ENCODE results near the gene TEX264.
A peak's percentile ranks its signal among the peaks of the same experiment; 100 is the strongest.

Gene TEX264

DNA sequence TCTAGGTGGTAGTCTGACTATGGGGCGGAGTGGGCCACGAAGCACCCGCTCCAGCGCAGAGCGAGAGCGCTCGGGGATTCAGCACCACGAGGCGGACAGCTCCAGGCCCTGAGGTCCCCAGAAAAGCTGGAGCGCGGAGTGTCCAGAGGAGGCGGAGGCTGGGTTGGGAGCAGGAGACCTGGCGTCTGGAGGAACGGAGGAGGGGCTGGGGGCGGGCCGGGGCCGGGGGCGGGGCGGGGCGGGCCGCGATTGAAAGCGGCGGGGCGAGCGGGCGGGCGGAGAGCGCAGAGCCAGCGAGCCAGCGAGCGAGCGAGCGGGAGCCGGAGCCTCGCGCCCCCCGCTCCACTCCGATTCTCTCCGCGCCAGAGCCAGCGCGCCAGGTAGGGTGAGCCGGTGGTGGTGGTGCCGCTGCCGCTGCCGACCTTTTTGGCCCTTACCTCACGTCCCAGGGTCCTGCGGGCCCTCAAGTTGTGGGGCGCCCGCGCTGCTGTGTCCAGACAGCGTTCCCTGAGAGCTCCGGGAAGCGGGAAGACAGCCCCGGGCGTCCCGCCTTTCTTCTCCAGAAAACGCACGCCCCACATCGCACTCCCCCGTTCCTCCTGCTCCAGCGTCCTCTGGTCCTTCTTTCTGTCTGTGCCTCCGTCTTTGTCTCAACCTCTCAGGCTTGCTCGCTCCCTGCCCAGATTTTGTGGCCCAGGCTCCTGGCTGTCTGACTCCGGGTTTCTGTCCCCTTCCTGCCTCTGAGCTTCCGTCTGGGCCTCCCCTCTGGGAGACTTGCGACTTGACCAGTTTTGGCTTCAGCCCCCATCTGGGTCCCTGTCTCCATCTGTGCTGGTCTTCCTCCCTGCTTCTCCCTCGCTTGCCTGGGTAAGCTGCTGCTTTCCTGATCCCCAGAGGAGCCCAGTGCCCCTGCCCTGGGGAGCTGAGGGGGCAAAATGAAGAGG lies 36.0 kb downstream of the TEX264 start, which contains the start of gene GRM2:
GRM2 (plus strand) TSS at position 281 of the 944 bp plus-strand sequence. CDS start 1,916 bp downstream, outside the sequence.
- no peak for DNase-seq (ENCODE audit: low read depth, low spot score)
- Histone ChIP-seq H3K27ac (no peak within 1 kb of the TSS), H3K4me3 (peak within 1 kb of the TSS; percentile 68), H3K9me3 (ENCODE audit: low read depth, low read length) (no peaks in the 10 kb centered on the region), H3K9ac (ENCODE audit: insufficient read length) (no peak within 1 kb of the TSS), H3K36me3 (ENCODE audit: insufficient read depth, low read length) (no peaks in the 10 kb centered on the region)
- TF ChIP-seq POLR2AphosphoS5 (IDR thresholded peaks at IDR 0.05; ENCODE audit: borderline replicate concordance, low read depth, low read length) (peak; percentile 56; the same call in 1 of the 2 replicates), FOXP2 (optimal IDR thresholded peaks at IDR 0.05; ENCODE audit: control extremely low read depth, extremely low read length, insufficient read depth) (no peak)

DNA sequence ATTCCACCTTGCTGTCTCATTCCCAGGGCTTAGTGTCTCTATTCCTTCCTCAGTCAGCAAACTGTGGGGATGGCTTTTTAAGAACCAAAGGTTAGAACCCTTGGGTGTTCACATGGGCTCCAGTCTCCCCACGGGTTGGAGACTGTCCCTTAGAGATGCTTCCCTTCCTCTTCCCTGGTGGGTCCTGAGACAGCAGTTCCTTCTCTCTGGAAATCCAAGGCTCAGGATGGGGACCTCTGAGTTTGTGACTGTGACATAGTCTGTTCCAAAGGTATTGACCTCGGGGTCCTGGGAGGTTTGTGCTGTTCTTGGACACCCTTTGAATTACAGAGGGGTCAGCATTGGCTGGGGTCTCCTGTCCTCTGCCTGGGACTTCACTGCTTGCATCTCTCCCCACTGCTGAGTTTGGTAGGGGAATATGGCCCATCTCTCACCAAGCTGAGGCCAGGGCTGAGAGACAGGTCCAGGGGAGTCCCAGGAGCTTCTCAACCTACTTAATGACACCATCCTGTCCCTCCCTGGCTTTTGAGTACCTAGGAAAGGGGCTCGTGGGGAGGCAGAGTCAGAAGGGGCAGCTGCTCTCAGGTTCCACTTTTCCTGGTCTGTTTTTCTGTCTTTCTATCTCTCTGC lies 37.3 kb downstream of the TEX264 start:
- TF ChIP-seq POLR2AphosphoS5 (IDR thresholded peaks at IDR 0.05; ENCODE audit: borderline replicate concordance, low read depth, low read length) (no peak), FOXP2 (optimal IDR thresholded peaks at IDR 0.05; ENCODE audit: control extremely low read depth, extremely low read length, insufficient read depth) (no peak), EZH2 (IDR thresholded peaks at IDR 0.05) (no peak)
- Histone ChIP-seq H3K36me3 (ENCODE audit: insufficient read depth, low read length) (no peaks in the 10 kb centered on the region), H3K9me3 (ENCODE audit: low read depth, low read length) (no peaks in the 10 kb centered on the region)

DNA sequence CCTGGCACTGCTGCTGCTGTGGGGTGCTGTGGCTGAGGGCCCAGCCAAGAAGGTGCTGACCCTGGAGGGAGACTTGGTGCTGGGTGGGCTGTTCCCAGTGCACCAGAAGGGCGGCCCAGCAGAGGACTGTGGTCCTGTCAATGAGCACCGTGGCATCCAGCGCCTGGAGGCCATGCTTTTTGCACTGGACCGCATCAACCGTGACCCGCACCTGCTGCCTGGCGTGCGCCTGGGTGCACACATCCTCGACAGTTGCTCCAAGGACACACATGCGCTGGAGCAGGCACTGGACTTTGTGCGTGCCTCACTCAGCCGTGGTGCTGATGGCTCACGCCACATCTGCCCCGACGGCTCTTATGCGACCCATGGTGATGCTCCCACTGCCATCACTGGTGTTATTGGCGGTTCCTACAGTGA lies 38.0 kb downstream of the TEX264 start:
- no peak overlapping the region for H3K27ac ChIP-seq
- DNase-seq (ENCODE audit: low read depth, low spot score) = no peak

More for the DNA sequence above, 37.3 kb downstream of the TEX264 start:
- no peak for DNase-seq (ENCODE audit: low read depth, low spot score)
- Histone ChIP-seq H3K4me3 (peak overlapping the region; percentile 68; the same call in 1 of the 2 replicates), H3K9ac (ENCODE audit: insufficient read length) (no peak overlapping the region), H3K27ac (no peak overlapping the region)

DNA sequence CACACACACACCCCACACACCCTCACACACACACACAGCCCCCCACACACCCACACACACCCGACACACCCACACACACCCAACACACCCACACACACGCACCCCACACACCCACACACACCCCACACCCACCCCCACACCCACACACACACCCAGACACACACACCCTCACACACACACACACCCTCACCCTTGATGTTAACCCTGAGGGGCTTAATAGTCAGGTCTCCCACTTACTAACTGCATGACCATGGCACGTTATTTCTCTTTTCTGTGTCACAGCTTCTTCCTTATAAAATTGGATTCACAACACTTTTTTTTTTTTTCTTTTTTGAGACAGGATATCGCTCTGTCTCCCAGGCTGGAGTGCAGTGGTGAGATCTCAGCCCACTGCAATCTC lies 38.6 kb downstream of the TEX264 start:
- Histone ChIP-seq H3K27ac (no peak overlapping the region), H3K36me3 (ENCODE audit: insufficient read depth, low read length) (no peaks in the 10 kb centered on the region), H3K9ac (ENCODE audit: insufficient read length) (no peak overlapping the region), H3K9me3 (ENCODE audit: low read depth, low read length) (no peaks in the 10 kb centered on the region), H3K4me3 (no peak overlapping the region)
- DNase-seq (ENCODE audit: low read depth, low spot score) = no peak
- no peak for TF ChIP-seq FOXP2 (optimal IDR thresholded peaks at IDR 0.05; ENCODE audit: control extremely low read depth, extremely low read length, insufficient read depth)
- no peak for TF ChIP-seq EZH2 (IDR thresholded peaks at IDR 0.05)
- no peak for TF ChIP-seq POLR2AphosphoS5 (IDR thresholded peaks at IDR 0.05; ENCODE audit: borderline replicate concordance, low read depth, low read length)

More for the DNA sequence above, 38.0 kb downstream of the TEX264 start:
- Histone ChIP-seq H3K4me3 (no peak overlapping the region), H3K9ac (ENCODE audit: insufficient read length) (no peak overlapping the region), H3K36me3 (ENCODE audit: insufficient read depth, low read length) (no peaks in the 10 kb centered on the region), H3K9me3 (ENCODE audit: low read depth, low read length) (no peaks in the 10 kb centered on the region)
- TF ChIP-seq EZH2 (IDR thresholded peaks at IDR 0.05) (no peak), FOXP2 (optimal IDR thresholded peaks at IDR 0.05; ENCODE audit: control extremely low read depth, extremely low read length, insufficient read depth) (no peak), POLR2AphosphoS5 (IDR thresholded peaks at IDR 0.05; ENCODE audit: borderline replicate concordance, low read depth, low read length) (no peak)

DNA sequence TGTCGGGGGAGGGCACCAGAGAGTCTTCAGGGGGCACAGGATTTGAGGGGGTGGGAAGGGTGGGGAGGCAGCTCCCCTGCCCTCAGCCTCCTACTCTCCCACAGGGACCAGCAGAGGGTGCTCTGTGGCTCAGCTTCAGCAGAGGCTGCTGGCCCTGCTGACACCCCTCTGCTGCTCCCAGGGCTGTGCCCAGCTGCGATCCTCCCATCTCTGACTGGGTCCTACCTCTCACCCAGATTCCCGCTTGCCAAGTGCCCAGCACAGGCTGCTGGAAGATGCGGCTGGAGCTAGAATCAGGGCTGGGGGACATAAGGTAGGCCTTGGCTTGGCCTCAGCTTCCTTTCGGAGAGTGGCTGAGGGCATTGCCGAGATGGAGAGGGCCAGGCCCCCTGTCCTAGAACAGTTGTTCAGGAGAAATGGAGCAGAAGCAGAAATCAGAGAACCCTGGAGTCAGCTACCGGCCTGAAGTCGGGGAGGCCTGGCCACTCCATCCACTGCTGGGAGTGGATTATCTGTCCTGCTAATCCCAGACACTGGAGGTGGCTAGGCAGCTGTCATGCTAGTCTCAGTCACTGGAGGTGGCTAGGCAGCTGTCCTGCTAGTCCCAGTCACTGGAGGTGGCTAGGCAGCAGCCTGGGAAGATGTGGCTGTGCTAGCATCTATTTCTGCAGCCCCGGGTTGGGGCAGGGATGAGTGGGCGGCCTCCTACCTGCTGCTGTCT lies 39.7 kb downstream of the TEX264 start:
- Histone ChIP-seq H3K27ac (no peak overlapping the region), H3K4me3 (no peak overlapping the region), H3K36me3 (ENCODE audit: insufficient read depth, low read length) (no peaks in the 10 kb centered on the region), H3K9ac (ENCODE audit: insufficient read length) (no peak overlapping the region), H3K9me3 (ENCODE audit: low read depth, low read length) (no peaks in the 10 kb centered on the region)
- DNase-seq (ENCODE audit: low read depth, low spot score) = no peak
- TF ChIP-seq FOXP2 (optimal IDR thresholded peaks at IDR 0.05; ENCODE audit: control extremely low read depth, extremely low read length, insufficient read depth) (no peak), EZH2 (IDR thresholded peaks at IDR 0.05) (no peak)

DNA sequence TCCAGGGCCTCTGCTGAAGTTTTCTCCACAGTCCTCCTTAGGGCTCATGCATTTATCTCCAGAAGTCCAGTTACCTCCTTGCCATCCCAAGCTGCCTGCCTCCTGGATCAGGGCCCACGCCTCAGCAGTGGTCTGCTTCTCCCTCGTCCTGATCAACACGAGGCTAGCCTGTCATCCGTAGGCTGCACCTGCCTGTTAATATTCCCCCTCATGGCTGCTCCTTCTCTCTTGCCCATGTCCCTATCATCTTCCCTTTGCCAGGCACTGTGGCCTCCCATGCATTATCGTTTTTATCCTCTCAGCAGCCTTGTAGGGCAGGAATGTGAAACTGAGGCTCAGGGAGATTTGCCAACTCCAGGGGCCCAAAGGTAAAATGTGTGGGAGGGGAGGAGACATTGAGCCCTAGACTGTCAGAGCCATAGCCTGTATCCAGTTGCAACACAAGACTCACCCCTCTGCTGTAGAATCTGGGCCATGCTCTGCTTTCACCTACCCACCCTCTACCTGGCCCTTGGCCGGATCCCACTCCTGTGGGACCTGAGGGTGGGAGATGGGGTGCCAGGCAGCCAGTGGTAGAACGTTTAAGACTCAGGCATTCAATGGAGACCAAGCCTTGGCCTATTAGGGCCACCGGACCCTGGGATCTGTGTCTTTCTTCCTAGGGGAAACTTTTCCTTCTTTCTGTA lies 40.4 kb downstream of the TEX264 start:
- no peak for DNase-seq (ENCODE audit: low read depth, low spot score)
- no peak overlapping the region for H3K27ac ChIP-seq
- TF ChIP-seq EZH2 (IDR thresholded peaks at IDR 0.05) = no peak
- TF ChIP-seq FOXP2 (optimal IDR thresholded peaks at IDR 0.05; ENCODE audit: control extremely low read depth, extremely low read length, insufficient read depth) = no peak
- no peak for TF ChIP-seq POLR2AphosphoS5 (IDR thresholded peaks at IDR 0.05; ENCODE audit: borderline replicate concordance, low read depth, low read length)

DNA sequence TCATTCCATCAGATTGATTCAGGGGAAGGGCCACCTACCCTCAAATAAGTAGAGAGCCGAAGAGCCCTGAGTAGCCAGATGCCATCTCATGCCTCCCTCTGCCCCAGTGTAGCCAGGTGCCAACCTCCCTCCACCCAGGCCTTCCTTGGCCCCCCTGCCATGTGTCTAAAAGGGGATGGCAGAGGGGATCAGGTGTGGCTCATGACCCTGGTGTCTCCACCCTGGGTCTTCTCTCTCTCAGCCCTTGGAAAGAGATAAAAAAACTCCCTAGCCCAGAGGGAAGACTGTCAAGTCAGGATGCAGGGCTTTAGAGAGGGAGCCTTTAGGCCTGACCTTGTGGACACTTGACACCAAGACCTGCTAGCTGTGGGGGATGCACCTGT lies 41.0 kb downstream of the TEX264 start:
- no peaks in the 10 kb centered on the region for H3K9me3 ChIP-seq (ENCODE audit: low read depth, low read length)
- DNase-seq (ENCODE audit: low read depth, low spot score) = no peak
- H3K36me3 ChIP-seq (ENCODE audit: insufficient read depth, low read length) = no peaks in the 10 kb centered on the region
- TF ChIP-seq EZH2 (IDR thresholded peaks at IDR 0.05) (no peak), FOXP2 (optimal IDR thresholded peaks at IDR 0.05; ENCODE audit: control extremely low read depth, extremely low read length, insufficient read depth) (no peak), POLR2AphosphoS5 (IDR thresholded peaks at IDR 0.05; ENCODE audit: borderline replicate concordance, low read depth, low read length) (no peak)
- H3K9ac ChIP-seq (ENCODE audit: insufficient read length) = no peak overlapping the region
- H3K27ac ChIP-seq = no peak overlapping the region
- no peak overlapping the region for H3K4me3 ChIP-seq

More for the DNA sequence above, 40.4 kb downstream of the TEX264 start:
- H3K9ac ChIP-seq (ENCODE audit: insufficient read length) = no peak overlapping the region
- no peaks in the 10 kb centered on the region for H3K36me3 ChIP-seq (ENCODE audit: insufficient read depth, low read length)
- H3K4me3 ChIP-seq = no peak overlapping the region
- no peaks in the 10 kb centered on the region for H3K9me3 ChIP-seq (ENCODE audit: low read depth, low read length)

Data from SK-N-MC (cell line).